GM18498 (cell line): ENCODE data around the gene ENTHD1.
"Not testable (repeated sequence)": the region's sequence is repeated elsewhere in the genome, so short reads cannot be mapped to it uniquely, and the experiment has no call there.

Experiments used
- ATAC-seq: cut with Tn5 transposase; IDR thresholded peaks from one replicate; pipeline ENCODE4 v1.9.1; 2021; ENCODE audit warnings: mild to moderate bottlenecking, moderate library complexity; ENCODE audit not compliant: unreplicated experiment

ENTHD1 gene

DNA sequence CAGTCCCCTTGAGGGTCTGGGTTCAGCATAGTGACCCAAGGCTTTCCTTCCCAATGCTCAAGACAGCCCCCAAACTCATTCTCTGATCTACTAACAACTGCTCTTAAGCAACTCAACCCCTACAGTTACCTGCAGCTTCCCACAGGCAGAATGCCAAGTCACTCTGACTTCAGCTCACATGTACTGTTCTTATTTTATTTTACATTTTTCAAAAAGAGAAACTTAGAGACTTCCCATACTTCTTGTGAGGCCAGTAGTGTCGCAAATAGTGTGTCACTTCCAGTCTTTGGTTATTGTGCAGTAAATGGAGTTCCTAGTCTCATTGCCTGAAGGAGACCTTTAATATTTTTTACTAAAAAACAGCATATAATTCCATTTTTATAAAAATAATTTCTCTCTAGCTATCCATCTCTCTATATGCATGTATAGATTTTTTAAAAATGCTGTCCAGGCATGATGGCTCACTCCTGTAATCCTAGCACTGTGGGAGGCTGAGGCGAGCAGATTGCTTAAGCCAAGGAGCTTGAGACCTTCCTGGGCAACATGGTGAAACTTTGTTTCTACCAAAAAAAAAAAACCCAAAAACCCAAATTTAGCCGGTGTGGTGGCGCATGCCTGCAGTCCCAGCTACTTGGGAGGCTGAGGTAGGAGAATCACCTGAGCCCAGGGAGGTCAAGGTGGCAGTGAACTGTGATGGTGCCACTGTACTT is 41.8 kb downstream of the ENTHD1 start:
- no peak for ATAC-seq

GRCh38 chr22:39847477-39847876 is 46.1 kb downstream of the ENTHD1 start:
- ATAC-seq = no peak

- not testable (repeated sequence) for ATAC-seq
These were observed 47.0 kb downstream of the ENTHD1 start for GRCh38 chr22:39846539-39846938.

DNA sequence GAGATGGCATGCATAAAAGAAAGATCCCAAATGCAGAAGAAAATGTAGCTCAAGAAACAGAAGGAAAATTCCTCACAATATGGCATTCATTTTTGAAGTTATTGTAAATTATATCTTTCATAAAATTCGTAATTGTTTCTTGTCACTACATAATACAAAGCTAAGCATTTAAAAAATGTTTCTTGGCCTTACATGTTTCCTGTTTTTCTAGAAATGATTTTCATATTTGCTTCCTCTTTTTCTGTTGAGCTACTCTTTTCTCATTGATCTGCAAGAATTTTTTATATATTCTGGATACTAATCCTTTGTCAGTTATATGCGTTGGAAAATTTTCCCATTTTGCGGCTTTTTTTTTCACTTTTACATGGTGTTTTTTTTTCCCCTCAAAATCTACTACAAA is 48.0 kb downstream of the ENTHD1 start:
- no peak for ATAC-seq

DNA sequence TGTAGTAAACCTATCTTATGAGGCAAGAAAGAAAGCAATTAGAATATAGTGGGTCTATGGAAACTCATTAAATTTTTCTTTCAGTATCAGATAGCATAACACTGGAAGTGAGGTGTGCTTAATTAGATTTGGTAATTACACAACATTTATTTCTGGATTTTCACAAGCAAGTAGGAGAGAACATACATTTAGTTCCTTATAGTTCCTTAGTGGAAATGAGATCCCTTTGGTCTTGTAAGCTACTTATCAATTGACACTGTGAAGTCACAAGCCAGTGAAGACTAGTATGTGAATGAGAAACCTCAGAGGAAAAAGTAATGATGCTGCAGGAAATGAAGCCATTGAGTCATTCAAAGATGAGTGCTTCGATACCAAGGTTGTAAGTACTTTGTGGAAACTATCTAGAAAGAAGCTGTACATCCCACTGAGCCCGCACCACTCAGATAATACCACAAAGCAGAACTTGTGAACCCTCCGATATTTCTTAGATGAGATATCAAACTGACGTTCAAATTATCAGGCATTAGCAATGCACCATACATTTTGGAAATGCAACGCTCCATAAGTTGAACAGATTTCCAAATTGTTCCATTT is 53.5 kb downstream of the ENTHD1 start:
- ATAC-seq = no peak

DNA sequence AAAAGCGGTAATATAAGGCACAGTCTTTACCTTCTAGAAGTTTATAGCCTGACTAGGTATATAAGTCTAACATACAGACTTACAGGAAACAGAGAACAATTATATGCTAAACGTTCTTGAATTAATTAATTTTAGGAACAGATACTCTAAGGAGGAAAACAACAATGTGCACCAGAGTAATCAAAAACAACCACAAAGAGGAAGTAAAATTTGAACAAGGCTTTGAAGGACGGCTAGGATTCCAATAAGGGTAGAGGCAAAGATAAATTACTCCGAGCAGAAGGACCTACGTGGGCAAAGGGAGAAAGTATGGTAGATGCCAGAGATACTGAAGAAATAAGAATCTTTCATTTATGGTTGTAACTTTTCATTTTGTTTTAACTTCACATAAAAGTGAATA is 54.4 kb downstream of the ENTHD1 start:
- no peak for ATAC-seq

- no peak for ATAC-seq
These were observed 60.0 kb downstream of the ENTHD1 start for GRCh38 chr22:39833610-39834009.

DNA sequence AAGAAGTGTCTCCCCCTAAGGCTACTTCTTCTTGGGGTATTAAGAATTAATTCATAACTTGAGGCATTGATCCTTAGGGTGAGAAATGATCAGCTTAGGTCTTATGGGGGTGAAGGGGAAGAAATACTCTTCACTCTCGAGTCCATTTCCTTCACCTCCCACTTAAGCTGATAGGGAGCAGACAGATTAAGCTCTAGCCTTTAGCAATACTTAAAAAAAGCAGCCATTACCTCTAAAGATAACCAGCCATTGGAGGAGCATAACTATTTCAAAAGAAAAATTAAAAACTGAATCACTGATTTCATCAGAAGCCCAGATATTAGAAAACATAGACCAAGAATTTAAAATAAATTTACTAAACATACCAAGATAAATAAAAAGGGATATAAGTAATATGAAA is 60.5 kb downstream of the ENTHD1 start:
- no peak for ATAC-seq

- no peak for ATAC-seq
These were observed 60.9 kb downstream of the ENTHD1 start for GRCh38 chr22:39832627-39833074.

- ATAC-seq = peak; percentile 92
These were observed 67.9 kb downstream of the ENTHD1 start for GRCh38 chr22:39825661-39826102.

DNA sequence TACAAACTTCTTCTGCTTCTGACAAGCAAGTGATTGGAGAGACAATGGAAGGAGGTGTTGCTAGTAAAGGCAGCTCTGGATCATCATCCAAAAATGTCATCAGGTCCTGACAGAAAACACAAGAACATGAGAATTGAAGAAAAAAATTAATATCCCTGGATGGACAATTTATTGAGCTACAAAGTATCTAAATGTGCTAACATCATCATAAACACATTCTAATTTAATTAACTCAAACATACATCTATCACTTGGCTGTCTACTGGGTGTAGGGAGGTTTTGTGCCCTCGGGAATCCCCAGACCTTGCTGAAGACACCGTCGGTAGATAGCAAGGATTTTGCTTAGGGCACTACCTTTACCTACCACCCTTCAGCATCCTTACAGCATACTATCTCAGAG is 72.6 kb downstream of the ENTHD1 start:
- no peak for ATAC-seq

DNA sequence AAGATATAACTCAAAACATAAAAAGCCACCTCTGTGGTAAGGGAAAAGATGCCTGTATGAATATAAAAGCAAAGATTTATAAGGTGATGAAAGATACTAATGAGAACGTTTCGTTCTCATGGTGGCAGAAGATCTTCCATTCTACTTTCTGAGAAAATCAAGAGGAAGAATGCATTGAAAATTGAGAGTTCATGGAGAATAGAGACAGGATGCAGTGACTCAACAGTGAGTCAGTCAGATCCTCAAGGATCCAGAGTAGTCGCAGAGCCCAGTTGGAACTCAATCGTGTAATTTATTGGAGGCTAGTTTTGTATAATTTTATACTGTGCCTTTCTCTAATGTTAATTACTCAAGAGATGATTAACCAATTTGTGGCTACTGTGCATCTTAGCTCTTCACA is 73.3 kb downstream of the ENTHD1 start:
- no peak for ATAC-seq

DNA sequence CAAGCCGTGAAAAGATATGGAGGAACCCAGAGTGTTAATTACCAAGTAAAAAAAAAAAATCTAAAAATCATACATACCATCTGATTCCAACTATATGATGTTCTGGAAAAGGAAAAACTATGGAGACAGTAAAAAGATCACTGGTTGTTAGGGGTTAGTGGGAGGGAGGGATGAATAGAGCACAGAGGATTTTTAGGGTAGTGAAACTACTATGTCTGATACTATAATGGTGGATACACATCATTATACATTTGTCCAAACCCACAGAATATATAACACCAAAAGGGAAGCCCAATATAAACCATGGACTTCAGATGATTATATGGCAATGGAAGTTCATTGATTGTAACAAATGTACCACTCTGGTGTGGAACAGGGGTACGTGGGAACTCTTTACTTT is 74.1 kb downstream of the ENTHD1 start:
- ATAC-seq = no peak

GRCh38 chr22:39818094-39818493 is 75.5 kb downstream of the ENTHD1 start:
- no peak for ATAC-seq

DNA sequence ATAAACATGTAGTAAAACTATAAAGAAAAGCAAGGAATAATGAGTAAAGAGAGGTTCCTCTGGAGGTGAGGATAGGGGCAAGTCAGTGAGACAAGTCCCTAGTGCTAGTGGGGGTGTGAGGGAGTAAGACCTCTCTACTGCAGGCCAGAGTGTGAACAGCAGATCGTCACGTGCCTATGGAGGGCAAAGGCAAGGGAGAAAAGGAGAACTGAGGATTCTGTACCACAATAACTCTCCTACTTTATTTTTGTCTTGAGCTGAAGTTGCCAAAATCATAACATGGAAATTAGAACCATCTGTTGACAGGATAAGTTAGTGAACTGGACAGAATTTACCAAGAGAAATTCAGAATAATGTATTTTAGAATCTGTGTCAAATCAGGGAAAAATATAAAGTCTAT is 77.6 kb downstream of the ENTHD1 start:
- ATAC-seq = no peak

DNA sequence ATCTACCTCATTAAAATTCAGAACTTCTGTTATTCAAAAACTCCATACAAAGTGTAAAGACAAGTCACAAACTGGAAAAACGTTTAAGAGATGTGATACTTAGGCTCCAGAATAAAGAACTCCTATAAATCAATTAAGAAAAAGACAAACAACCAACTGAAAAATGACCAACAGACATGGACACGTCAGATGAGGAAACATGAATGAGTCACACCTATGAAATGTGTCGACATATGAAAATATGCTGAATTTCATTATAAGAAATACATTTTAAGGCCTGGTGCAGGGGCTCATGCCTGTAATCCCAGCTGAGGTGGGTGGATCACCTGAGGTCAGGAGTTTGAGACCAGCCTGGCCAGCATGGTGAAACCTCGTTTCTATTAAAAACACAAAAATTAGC is 78.7 kb downstream of the ENTHD1 start:
- ATAC-seq = no peak

- ATAC-seq = no peak
These were observed 83.6 kb downstream of the ENTHD1 start for GRCh38 chr22:39809772-39810557.

GRCh38 chr22:39808081-39808480 is 85.5 kb downstream of the ENTHD1 start:
- no peak for ATAC-seq

GRCh38 chr22:39806109-39806508 is 87.5 kb downstream of the ENTHD1 start:
- ATAC-seq = no peak

DNA sequence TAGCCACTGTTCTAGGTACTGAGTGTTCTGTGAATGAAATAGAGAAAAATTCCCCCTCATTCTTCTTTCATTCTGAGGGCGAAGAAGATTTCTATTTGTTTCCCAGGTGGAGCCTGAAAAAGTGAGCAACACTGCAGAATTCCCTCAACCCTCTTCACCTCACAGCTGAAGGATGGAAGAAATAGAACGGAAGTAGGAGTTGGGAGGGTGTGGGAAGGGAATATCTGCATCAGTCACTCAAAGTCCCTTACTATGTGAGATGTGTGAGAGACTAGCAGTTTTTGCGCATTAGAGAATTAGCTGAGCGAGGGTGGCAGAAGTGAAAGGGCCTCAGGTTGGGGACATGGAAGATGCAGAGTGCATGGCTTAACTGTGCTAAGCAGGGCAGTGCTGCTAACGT is 88.4 kb downstream of the ENTHD1 start:
- no peak for ATAC-seq

DNA sequence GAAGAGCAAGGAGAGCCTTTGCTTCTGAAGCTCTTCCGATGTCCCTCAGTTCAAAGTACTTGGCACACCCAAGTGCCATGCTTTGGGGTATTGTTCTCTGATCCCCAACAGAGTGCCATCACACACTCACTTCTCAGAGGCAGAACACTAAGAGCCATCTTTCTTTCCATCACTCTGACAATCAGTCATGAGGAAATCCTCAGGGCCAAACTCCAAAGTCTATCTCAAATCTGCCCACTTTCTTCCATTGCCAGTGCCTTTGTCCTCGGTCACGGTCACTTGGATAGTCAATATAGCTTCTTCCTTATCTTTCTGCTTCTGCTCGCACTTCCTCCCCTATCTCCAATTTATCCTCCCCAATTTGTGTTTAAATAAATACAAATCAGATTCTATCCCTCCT is 90.9 kb downstream of the ENTHD1 start:
- ATAC-seq = no peak
